Activated T-helper 1 cell treated with anti-CD3 and anti-CD28 coated beads, Interleukin-12 subunit alpha, Interleukin-12 subunit beta, Interleukin-2, Interleukin-4 antibody, amounts not matched to agents 30 ng/mL and 10 ng/mL and 1 ng/mL, durations not matched to agents 14 hours and 24 hours and 36 hours (primary cell): ENCODE measurements around the gene DAAM2. TPM values are rescaled to one million over a fixed set of nuclear protein-coding genes. Genes with fewer than 3 reads are reported as not detected.

Source experiments
- DNase-seq: peaks from one replicate; pipeline ENCODE4 v3.0.0; 2021; ENCODE audit warnings: low spot score
- H3K27ac Mint-ChIP-seq: one replicate; pipeline ENCODE4 v1.8.0; 2021; ENCODE audit warnings: mild to moderate bottlenecking, mixed read lengths
- H3K27me3 Mint-ChIP-seq: one replicate; pipeline ENCODE4 v1.8.0; 2022; ENCODE audit warnings: mild to moderate bottlenecking, moderate library complexity, mixed read lengths; ENCODE audit not compliant: insufficient read depth
- H3K36me3 Mint-ChIP-seq: one replicate; pipeline ENCODE4 v1.8.0; 2021; ENCODE audit warnings: low read depth, mixed read lengths
- H3K4me1 Mint-ChIP-seq: one replicate; pipeline ENCODE4 v1.8.0; 2021; ENCODE audit warnings: low read depth, mixed read lengths
- H3K4me3 Mint-ChIP-seq: one replicate; pipeline ENCODE4 v1.8.0; 2021; ENCODE audit warnings: mild to moderate bottlenecking, moderate library complexity, mixed read lengths
- H3K9me3 Mint-ChIP-seq: one replicate; pipeline ENCODE4 v1.8.0; 2021; ENCODE audit warnings: mixed read lengths
- intact Hi-C: fragments of 100-400 bp; cut with micrococcal nuclease; formaldehyde crosslinking; loops from one replicate; pipeline ENCODE4 v1.15.1; 2024
- total RNA-seq: library from RNA; stranded (reverse); gene quantifications from 2 replicates; pipeline ENCODE4 v1.2.3, GENCODE V29; 2022

Gene DAAM2
- total RNA-seq, 1 donor from 2014 or later = not detected

GRCh38 chr6:39931607-39932006, 139.4 kb downstream of the DAAM2 start:
- no peak overlapping the region for H3K4me3 Mint-ChIP-seq
- H3K9me3 Mint-ChIP-seq = no peaks in the 10 kb centered on the region
- H3K4me1 Mint-ChIP-seq = peaks cover 5% of the 10 kb centered on the region
- H3K36me3 Mint-ChIP-seq = no peaks in the 10 kb centered on the region
- H3K27me3 Mint-ChIP-seq = peaks cover 11% of the 10 kb centered on the region
- intact Hi-C loops = no loop called here
- no peak for DNase-seq
- H3K27ac Mint-ChIP-seq = no peak overlapping the region

GRCh38 chr6:39932386-39932910, 140.3 kb downstream of the DAAM2 start:
- intact Hi-C loops = no loop called here
- H3K27me3 Mint-ChIP-seq = peaks cover 13% of the 10 kb centered on the region
- H3K4me1 Mint-ChIP-seq = peaks cover 5% of the 10 kb centered on the region
- H3K36me3 Mint-ChIP-seq = no peaks in the 10 kb centered on the region
- no peak overlapping the region for H3K4me3 Mint-ChIP-seq
- no peak for DNase-seq
- H3K9me3 Mint-ChIP-seq = no peaks in the 10 kb centered on the region
- H3K27ac Mint-ChIP-seq = no peak overlapping the region

- Mint-ChIP-seq H3K4me1 (peaks cover 5% of the 10 kb centered on the region), H3K27ac (peak overlapping the region; percentile 61), H3K9me3 (no peaks in the 10 kb centered on the region), H3K36me3 (no peaks in the 10 kb centered on the region), H3K4me3 (peak overlapping the region; percentile 78), H3K27me3 (peaks cover 17% of the 10 kb centered on the region)
- no peak for DNase-seq
- intact Hi-C loops = no loop called here
Observed at GRCh38 chr6:39933669-39934130, 141.5 kb downstream of the DAAM2 start.

GRCh38 chr6:39934131-39934757, 142.1 kb downstream of the DAAM2 start, which contains the start of gene MOCS1:
Gene MOCS1, minus strand, starts transcription at chr6:39934462. Its CDS starts 45 bp downstream, at chr6:39934417.
- H3K4me3 Mint-ChIP-seq = peak within 1 kb of the TSS; percentile 78
- H3K27ac Mint-ChIP-seq = peak within 1 kb of the TSS; percentile 61
- intact Hi-C loops = no loop called here
- H3K4me1 Mint-ChIP-seq = peaks cover 5% of the 10 kb centered on the region
- peaks cover 17% of the 10 kb centered on the region for H3K27me3 Mint-ChIP-seq
- H3K9me3 Mint-ChIP-seq = no peaks in the 10 kb centered on the region
- DNase-seq = peak; percentile 3
- H3K36me3 Mint-ChIP-seq = no peaks in the 10 kb centered on the region

- H3K36me3 Mint-ChIP-seq = no peaks in the 10 kb centered on the region
- intact Hi-C loops = no loop called here
- H3K4me1 Mint-ChIP-seq = peaks cover 5% of the 10 kb centered on the region
- no peak overlapping the region for H3K27ac Mint-ChIP-seq
- no peaks in the 10 kb centered on the region for H3K9me3 Mint-ChIP-seq
- no peak overlapping the region for H3K4me3 Mint-ChIP-seq
- H3K27me3 Mint-ChIP-seq = peaks cover 15% of the 10 kb centered on the region
- DNase-seq = no peak
Observed at GRCh38 chr6:39935241-39935640, 143.1 kb downstream of the DAAM2 start.

GRCh38 chr6:39936857-39937256, 144.7 kb downstream of the DAAM2 start:
- Mint-ChIP-seq H3K9me3 (no peaks in the 10 kb centered on the region), H3K27ac (no peak overlapping the region), H3K27me3 (peaks cover 15% of the 10 kb centered on the region), H3K4me3 (no peak overlapping the region), H3K36me3 (no peaks in the 10 kb centered on the region), H3K4me1 (peaks cover 5% of the 10 kb centered on the region)
- no peak for DNase-seq
- intact Hi-C loops = no loop called here

GRCh38 chr6:39937686-39938333, 145.6 kb downstream of the DAAM2 start:
- no peaks in the 10 kb centered on the region for H3K9me3 Mint-ChIP-seq
- DNase-seq = no peak
- peaks cover 5% of the 10 kb centered on the region for H3K4me1 Mint-ChIP-seq
- H3K27ac Mint-ChIP-seq = no peak overlapping the region
- no peak overlapping the region for H3K4me3 Mint-ChIP-seq
- intact Hi-C loops = no loop called here
- peaks cover 15% of the 10 kb centered on the region for H3K27me3 Mint-ChIP-seq
- H3K36me3 Mint-ChIP-seq = no peaks in the 10 kb centered on the region

- H3K4me1 Mint-ChIP-seq = no peaks in the 10 kb centered on the region
- no peak overlapping the region for H3K4me3 Mint-ChIP-seq
- no peaks in the 10 kb centered on the region for H3K36me3 Mint-ChIP-seq
- no peak overlapping the region for H3K27ac Mint-ChIP-seq
- no peaks in the 10 kb centered on the region for H3K9me3 Mint-ChIP-seq
- H3K27me3 Mint-ChIP-seq = peaks cover 9% of the 10 kb centered on the region
- intact Hi-C loops = no loop called here
- DNase-seq = no peak
Observed at GRCh38 chr6:39938773-39939654, 146.8 kb downstream of the DAAM2 start.

- intact Hi-C loops = no loop called here
- Mint-ChIP-seq H3K9me3 (no peaks in the 10 kb centered on the region), H3K4me3 (no peak overlapping the region), H3K36me3 (no peaks in the 10 kb centered on the region), H3K27me3 (peaks cover 7% of the 10 kb centered on the region), H3K27ac (no peak overlapping the region), H3K4me1 (no peaks in the 10 kb centered on the region)
- no peak for DNase-seq
Observed at GRCh38 chr6:39941138-39941537, 149.0 kb downstream of the DAAM2 start.

GRCh38 chr6:39941820-39942219, 149.6 kb downstream of the DAAM2 start:
- Mint-ChIP-seq H3K4me1 (no peaks in the 10 kb centered on the region), H3K9me3 (no peaks in the 10 kb centered on the region), H3K27me3 (peaks cover 6% of the 10 kb centered on the region), H3K27ac (no peak overlapping the region), H3K36me3 (no peaks in the 10 kb centered on the region), H3K4me3 (no peak overlapping the region)
- intact Hi-C loops = no loop called here
- DNase-seq = no peak

GRCh38 chr6:39942903-39943580, 150.9 kb downstream of the DAAM2 start:
- H3K4me3 Mint-ChIP-seq = no peak overlapping the region
- no peaks in the 10 kb centered on the region for H3K36me3 Mint-ChIP-seq
- no peak for DNase-seq
- intact Hi-C loops = no loop called here
- H3K27me3 Mint-ChIP-seq = no peaks in the 10 kb centered on the region
- no peaks in the 10 kb centered on the region for H3K4me1 Mint-ChIP-seq
- H3K9me3 Mint-ChIP-seq = no peaks in the 10 kb centered on the region
- H3K27ac Mint-ChIP-seq = no peak overlapping the region

- intact Hi-C loops = no loop called here
- H3K4me1 Mint-ChIP-seq = no peaks in the 10 kb centered on the region
- no peak for DNase-seq
- no peak overlapping the region for H3K4me3 Mint-ChIP-seq
- no peaks in the 10 kb centered on the region for H3K27me3 Mint-ChIP-seq
- H3K27ac Mint-ChIP-seq = no peak overlapping the region
- H3K36me3 Mint-ChIP-seq = no peaks in the 10 kb centered on the region
- H3K9me3 Mint-ChIP-seq = no peaks in the 10 kb centered on the region
Observed at GRCh38 chr6:39945626-39946025, 153.4 kb downstream of the DAAM2 start.
